Renal cortical epithelial cell (primary cell): Measurements from ENCODE around the gene FAM163A. TPM values are rescaled to one million over a fixed set of nuclear protein-coding genes. Genes with fewer than 3 reads are reported as not detected.
A peak's percentile ranks its signal among the peaks of the same experiment; 100 is the strongest.
"Not testable (repeated sequence)": the region's sequence is repeated elsewhere in the genome, so short reads cannot be mapped to it uniquely, and the experiment has no call there.

Source experiments
- DNase-seq: peaks from one replicate; pipeline ENCODE4 v3.0.0-alpha.2; 2011; ENCODE audit warnings: low read depth
- total RNA-seq: library from RNA; depleted of rRNA; stranded (reverse); fragments of >200 nt; gene quantifications from 2 replicates; pipeline ENCODE4 v1.2.3, GENCODE V29; 2014

The FAM163A gene
- total RNA-seq, 1 donor from 2014 or later: not detected

- no peak for DNase-seq
Observed at GRCh38 chr1:179793281-179793680, 50.2 kb downstream of the FAM163A start.

GRCh38 chr1:179794146-179794545, 51.1 kb downstream of the FAM163A start:
- DNase-seq: no peak

- DNase-seq: no peak
Observed at GRCh38 chr1:179794669-179795068, 51.6 kb downstream of the FAM163A start.

- DNase-seq: no peak
Observed at GRCh38 chr1:179798213-179798863, 55.2 kb downstream of the FAM163A start.

DNA sequence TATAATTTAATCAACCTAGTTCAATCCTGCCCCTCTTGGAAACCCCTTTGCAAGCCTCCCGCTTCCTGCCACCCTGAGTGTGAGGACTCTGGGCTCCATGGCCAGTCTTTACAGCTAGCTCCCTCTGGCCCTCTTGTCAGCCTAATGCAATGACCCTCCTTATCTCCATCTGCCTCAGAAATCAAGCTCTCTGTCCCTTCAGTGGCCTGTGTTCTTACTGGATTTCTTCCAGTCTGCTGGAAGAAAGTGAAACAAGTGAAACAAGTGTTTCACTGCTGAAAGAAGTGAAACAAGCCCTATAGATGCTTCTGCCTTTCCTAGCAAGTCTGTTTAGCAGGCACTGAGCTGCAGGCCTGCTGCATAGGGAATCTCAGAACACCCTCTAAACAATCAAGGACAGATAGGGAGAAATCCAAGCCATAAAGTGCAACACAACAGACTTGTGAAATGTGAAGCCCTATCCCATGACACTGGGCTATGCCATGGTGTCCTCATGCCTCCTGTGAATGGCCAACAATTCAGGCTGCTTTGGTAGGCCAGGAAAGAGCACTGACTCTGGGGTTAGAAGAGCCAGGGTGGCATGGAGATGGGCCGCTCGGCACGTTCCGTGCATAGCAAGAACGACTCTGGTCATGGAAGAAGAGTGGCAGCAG, 55.9 kb downstream of the FAM163A start:
- no peak for DNase-seq

GRCh38 chr1:179800481-179800880, 57.4 kb downstream of the FAM163A start:
- no peak for DNase-seq

- DNase-seq: no peak
Observed at GRCh38 chr1:179803104-179803503, 60.0 kb downstream of the FAM163A start.

DNA sequence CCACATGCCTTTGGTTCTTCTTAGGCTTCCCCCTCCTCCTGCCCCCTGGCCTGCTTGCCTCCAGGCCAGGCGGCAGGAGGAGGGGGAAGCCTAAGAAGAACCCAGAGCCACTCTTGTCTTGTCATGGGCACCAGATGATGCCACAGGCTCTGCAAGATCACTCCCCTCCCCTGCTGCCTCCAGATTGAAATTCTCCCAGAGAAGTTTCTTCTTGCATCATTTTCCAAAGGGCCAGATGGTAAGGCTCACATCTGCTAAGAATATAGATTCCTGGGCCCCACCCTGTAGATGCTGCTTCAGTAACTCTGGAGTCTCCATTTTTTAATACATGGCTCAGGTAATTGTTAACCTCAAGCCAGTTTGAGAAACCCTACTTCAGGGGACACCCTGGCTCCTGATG, 60.8 kb downstream of the FAM163A start:
- DNase-seq: no peak

- DNase-seq: not testable (repeated sequence)
Observed at GRCh38 chr1:179804417-179804816, 61.3 kb downstream of the FAM163A start.

DNA sequence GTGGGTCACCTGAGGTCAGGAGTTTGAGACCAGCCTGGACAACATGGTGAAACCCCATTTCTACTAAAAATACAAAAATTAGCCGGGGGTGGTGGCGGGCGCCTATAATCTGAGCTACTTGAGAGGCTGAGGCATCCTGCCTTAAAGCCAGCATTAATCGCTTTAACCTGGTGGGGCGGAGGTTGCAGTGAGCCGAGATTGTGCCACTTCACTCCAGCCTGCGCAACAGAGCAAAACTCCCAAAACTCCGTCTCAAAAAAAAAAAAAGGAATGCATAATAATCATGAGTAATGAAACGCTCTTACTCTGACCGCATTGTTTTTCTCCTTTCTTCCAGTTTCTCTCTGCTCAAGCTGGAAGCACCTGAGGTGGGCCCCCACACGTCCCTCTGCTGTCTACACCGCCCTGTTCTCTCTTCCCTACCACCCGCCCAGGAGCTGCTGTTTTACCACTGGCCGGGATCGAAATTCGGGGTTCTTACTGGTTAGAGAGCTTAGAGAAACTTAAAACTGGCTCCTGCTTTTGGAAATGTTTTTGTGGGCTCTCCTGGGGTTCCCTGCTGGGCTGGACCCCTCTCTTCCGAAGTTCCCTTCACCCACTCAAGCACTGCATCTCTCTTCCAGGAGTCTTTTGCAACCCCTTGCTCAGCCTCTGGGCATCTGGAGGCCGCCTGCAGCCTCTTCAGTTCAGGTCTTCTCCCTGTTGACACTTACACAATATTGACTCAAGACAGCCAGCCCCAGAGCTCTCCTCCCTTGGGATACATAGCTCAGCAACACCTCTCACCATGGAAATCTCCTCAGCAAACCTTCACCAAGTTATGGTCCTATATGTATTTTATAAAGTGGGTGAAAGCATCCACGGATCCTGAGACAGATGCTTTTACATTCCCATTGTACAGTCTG, 62.5 kb downstream of the FAM163A start:
- no peak for DNase-seq

DNA sequence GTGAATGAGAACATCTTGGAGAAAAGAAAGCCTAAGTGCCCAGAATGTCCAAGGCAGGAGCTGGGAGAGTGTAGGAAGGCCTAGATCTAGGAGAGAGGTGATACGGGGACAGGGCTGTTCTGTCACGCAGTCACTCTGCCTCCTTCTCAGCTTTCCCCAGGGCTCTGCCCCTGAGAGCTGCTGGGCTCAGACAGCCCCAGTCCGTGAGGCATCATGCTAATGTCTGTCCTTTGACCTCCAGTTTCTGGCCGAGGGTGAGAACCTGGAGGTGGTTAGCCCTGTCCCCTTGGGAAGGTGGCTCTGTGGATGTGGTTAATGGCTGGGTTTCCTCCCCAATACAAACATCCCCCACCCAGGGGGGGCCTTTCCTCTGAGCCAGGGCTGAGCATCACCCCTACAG, 63.2 kb downstream of the FAM163A start:
- no peak for DNase-seq

DNA sequence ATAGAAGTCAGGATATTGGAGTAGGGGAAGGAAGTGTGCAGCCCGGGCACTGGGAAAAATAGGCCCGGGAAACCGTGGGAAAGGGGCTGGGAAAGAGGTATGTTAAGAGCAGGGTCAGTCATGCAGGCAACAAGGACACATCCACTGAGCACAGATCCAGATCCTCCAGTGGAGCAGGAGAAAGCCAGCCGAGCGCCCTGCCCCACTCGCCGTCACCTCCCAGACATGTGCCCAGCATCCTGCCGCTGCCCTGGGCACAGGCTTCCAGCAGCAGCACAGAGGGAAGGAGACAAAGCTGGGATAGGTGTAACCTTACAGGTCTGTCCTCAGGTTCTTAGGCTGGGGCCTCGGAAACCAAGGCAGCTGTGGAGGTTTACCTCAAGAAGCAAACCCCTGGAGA, 64.2 kb downstream of the FAM163A start:
- DNase-seq: no peak

- peak; percentile 8 for DNase-seq
Observed at GRCh38 chr1:179807691-179808485, 64.8 kb downstream of the FAM163A start.

GRCh38 chr1:179808503-179808902, 65.4 kb downstream of the FAM163A start:
- no peak for DNase-seq

DNA sequence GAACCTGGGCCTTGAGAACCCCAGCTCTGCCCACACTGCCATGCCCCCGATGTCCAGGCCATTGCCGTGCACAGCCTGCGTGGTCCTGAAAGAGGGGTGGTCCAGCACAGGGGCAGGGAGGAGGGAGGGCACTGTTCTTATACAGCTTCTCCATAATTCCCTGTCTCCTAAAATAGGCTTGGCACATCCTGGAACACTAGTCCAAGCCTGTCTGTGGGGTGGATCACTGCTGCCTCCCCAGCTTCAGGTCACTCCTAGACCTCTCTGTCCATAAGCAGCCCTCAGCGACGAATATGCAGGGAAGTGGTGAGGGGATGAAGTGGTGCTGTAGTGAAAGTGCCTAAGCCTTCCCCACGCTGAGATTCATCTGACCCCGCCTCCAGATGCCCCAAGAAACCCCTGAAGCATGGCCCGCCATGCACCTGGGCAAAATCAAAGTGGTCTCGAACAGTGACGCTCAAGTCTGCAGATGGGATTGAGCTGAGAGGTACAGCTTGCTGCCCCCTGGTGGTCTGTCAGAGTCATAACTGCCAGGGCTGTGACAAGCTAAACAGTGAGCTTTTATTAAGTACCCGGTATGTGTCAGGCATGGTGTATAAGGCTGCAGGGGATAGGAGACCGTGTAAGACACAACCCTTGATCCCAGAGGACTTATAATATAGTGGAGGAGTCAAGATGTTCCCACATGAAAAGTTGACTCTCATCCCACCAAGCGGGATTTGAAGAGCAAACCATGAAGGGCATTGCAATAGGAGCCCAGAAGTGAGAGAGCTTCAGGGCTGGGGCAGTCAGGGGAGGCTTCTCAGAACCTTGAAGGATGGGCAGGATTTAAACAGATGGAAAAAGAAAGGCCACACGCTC, 66.6 kb downstream of the FAM163A start:
- peak; percentile 63 for DNase-seq

DNA sequence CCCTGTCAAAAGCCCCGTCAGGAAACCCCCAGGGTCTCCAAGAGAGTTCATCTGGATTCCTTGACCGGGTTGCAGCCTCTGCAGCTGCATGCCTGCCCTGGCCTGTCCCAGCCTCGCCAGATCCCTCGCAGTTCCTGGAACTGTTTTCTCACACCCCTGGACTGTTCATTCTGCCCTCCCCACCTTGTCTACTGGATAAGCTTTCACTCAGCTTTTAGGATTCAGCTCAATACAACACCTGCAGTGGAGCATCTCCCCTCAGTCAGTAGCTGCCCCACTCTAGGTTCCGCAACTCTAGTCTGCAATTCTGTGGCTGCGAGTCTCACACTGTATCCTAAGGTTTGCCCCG, 67.2 kb downstream of the FAM163A start:
- no peak for DNase-seq

- no peak for DNase-seq
Observed at GRCh38 chr1:179812501-179813292, 69.6 kb downstream of the FAM163A start.

DNA sequence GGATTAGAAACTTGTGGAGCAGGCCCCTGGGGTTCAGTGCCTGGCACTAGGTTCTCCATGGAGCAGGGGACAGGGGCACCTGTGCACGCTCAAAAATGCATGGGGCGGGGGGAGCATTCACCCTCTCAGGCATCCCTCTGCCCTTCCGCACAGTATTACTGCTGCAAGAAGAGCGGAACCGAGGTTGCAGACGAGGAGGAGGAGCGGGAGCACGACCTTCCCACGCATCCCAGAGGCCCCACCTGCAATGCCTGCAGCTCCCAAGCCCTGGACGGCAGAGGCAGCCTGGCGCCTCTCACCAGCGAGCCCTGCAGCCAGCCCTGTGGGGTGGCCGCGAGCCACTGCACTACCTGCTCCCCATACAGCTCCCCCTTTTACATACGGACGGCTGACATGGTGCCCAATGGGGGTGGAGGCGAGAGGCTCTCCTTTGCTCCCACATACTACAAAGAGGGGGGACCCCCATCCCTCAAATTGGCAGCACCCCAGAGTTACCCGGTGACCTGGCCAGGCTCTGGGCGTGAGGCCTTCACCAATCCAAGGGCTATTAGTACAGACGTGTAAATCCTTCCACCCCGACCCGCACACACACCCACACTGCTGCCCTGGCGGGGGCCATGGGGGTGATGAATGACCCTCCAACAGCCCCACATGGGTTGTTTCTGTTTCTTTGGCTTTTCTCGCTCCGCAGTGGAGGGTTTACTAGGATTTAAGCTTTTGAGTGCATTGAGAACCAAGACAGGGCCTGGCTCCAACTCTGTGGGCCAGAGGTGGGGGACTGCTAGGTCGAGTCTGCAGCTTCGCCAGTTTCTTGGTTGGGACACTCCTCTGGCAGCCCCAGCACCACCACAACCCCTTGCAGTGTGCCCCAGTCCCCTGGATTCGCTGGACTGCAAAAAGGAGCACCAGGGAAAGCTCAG, 70.8 kb downstream of the FAM163A start:
- no peak for DNase-seq

- DNase-seq: no peak
Observed at GRCh38 chr1:179814546-179814838, 71.4 kb downstream of the FAM163A start.
